Hepatocyte (in vitro differentiated cells): ENCODE data around the gene SDC4.

Experiments used
- CTCF ChIP-seq: fragments of 200-600 bp; sonication (generic); IDR thresholded peaks from 2 replicates; pipeline ENCODE4 v1.5.1; 2016; ENCODE audit warnings: antibody characterized with exemption, mild to moderate bottlenecking; ENCODE audit not compliant: poor library complexity
- EZH2 ChIP-seq: fragments of 200-600 bp; sonication (generic); IDR thresholded peaks from 2 replicates; pipeline ENCODE4 v1.6.1; 2016; ENCODE audit warnings: antibody characterized with exemption, mild to moderate bottlenecking, borderline replicate concordance
- EZH2phosphoT487 ChIP-seq: fragments of 200-600 bp; sonication (generic); IDR thresholded peaks from one replicate; pipeline ENCODE4 v1.6.1; 2018; ENCODE audit warnings: antibody characterized with exemption, mild to moderate bottlenecking, low read depth, moderate library complexity; ENCODE audit not compliant: unreplicated experiment, severe bottlenecking

- no peak for TF ChIP-seq CTCF
- TF ChIP-seq EZH2: no peak
- TF ChIP-seq EZH2phosphoT487: no peak
Observed at GRCh38 chr20:45341939-45342854, 6.0 kb downstream of the SDC4 start.
